Jurkat, Clone E6-1 (cell line): Measurements from ENCODE around the gene GLB1L3.
"Not testable (repeated sequence)": the region's sequence is repeated elsewhere in the genome, so short reads cannot be mapped to it uniquely, and the experiment has no call there.

ENCODE experiments used
- DNase-seq: peaks from one replicate; pipeline ENCODE4 v3.0.0-alpha.2; 2011; ENCODE audit warnings: low read depth, low spot score
- H3K4me3 ChIP-seq: 2 replicates; pipeline ENCODE4 v1.5.1; 2011; ENCODE audit warnings: mild to moderate bottlenecking, low read length, control low read depth, moderate library complexity

Gene GLB1L3

GRCh38 chr11:134291196-134291595, 15.0 kb downstream of the GLB1L3 start:
- H3K4me3 ChIP-seq = no peak overlapping the region
- no peak for DNase-seq

DNA sequence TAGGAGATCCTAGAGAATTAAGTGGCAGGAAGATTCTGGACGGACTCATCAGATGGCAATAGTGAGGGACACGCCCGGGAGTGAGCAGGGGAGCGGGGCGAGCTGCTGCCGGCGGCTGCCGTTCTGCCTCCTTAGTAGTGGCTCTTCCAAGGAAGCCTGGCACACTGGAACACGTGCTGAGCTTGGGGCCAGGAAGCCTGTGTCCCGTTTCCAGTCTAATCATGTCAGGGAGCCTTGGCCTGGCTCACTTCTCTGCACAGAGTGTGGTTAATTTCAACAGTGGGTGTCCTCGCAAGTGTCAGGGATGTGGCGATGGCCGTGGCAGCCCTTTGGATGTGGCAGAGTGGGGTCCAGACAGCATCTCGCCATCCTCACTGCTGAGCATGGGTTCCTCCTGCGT, 16.5 kb downstream of the GLB1L3 start:
- no peak overlapping the region for H3K4me3 ChIP-seq
- no peak for DNase-seq

- no peak overlapping the region for H3K4me3 ChIP-seq
- DNase-seq = no peak
These were observed 17.2 kb downstream of the GLB1L3 start for GRCh38 chr11:134293119-134294113.

DNA sequence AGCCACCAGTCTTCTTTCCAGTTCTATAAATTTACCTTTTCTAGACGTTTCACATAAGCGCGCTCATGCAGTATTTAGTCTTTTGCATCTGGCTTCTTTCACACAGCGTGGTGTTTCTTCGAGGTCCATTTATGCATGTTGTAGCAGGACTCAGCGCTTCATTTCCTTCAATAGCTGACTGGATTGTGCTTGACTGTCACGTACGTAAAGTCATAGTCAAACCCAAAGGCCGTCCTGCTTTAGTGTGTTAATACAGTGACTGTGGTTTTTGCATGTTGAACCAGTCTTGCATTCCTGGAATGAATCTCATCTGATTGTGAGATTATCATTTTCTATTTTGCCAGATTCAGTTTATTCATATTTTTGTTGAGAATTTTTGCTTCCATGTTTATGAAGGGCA, 18.5 kb downstream of the GLB1L3 start:
- no peak overlapping the region for H3K4me3 ChIP-seq
- DNase-seq = no peak

DNA sequence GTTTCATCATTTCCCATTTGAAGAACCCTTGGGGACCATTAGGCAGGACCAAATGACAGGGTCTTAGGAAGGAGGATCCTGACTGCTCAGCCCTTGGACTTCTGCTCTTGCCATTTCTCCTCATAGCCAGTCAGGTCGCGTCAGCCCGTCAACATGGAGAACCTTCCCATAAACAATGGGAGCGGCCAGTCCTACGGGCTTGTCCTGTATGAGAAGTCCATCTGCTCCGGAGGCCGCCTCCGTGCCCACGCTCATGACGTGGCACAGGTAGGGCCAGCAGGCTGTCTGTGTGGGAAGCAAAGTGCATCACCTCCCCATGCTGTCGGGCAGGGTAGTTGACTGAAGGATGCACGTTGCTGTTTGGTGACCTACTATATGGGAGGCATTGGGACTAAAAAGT, 36.0 kb downstream of the GLB1L3 start:
- DNase-seq = no peak
- no peak overlapping the region for H3K4me3 ChIP-seq

GRCh38 chr11:134312807-134313206, 36.6 kb downstream of the GLB1L3 start:
- DNase-seq = no peak
- H3K4me3 ChIP-seq = no peak overlapping the region

DNA sequence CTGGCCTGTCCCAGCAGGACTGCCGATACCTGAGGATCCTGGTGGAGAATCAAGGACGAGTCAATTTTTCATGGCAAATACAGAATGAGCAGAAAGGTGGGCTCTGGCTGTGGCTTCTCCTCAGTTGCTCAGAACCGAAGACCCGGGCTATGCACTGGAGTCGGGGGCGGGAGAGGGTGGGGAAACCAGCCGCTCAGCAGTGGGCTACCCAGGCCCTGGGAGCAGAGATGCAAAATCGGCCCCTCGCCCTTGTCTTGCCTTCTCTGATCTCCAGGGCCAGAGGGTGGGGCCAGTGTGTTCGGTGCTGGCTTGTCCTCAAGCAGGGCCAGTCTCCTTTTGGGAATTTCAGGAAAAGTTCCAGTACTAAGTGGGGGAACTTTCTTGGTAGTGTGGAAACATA, 37.2 kb downstream of the GLB1L3 start:
- H3K4me3 ChIP-seq = no peak overlapping the region

DNA sequence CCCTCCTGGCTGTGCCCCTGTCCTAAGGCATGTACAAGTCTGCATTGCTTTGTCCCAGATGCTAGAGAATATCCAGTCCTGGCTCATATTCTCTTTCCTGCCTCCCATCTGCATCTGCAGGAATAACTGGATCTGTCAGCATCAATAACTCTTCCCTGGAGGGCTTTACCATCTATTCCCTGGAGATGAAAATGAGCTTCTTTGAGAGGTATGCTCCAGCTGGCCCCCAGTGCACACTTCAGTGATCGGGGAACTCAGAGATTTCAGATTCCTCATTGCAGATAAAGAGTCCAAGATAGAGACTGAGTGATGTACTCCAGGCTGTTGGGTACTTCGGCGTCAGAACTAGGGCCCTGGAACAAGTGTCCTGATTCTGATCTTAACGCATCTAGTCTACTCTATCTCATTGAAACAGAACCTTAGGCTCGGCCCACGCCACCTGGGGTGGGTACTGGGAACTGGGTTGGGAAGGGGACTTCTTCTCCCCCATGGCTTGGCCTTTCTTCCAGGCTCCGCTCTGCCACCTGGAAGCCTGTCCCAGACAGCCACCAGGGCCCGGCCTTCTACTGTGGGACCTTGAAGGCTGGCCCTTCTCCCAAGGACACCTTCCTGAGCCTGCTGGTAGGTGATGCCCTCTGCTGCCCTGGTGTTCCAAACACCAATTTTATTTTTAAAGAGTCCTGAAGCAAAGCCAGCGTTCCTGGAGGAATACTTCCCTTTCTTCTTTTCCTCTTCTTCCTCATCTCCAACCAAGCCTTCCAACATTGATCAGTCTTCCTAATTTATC, 37.8 kb downstream of the GLB1L3 start:
- DNase-seq = no peak
- no peak overlapping the region for H3K4me3 ChIP-seq

More for the DNA sequence above, 37.2 kb downstream of the GLB1L3 start:
- no peak for DNase-seq

GRCh38 chr11:134317103-134317502, 40.9 kb downstream of the GLB1L3 start:
- H3K4me3 ChIP-seq = no peak overlapping the region

DNA sequence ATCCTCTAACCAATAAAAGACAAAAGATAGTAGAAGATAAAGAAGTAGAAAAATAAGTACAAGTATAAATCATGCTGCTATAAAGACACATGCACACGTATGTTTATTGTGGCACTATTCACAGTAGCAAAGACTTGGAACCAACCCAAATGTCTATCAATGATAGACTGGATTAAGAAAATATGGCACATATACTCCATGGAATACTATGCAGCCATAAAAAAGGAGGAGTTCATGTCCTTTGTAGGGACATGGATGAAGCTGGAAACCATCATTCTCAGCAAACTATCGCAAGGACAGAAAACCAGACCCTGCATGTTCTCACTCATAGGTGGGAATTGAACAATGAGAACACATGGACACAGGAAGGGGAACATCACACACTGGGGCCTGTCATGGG, 45.2 kb downstream of the GLB1L3 start:
- DNase-seq, H3K4me3 ChIP-seq: not testable (repeated sequence)

More at GRCh38 chr11:134317103-134317502, 40.9 kb downstream of the GLB1L3 start:
- DNase-seq = no peak

GRCh38 chr11:134322553-134322952, 46.4 kb downstream of the GLB1L3 start:
- no peak overlapping the region for H3K4me3 ChIP-seq
- DNase-seq = no peak

DNA sequence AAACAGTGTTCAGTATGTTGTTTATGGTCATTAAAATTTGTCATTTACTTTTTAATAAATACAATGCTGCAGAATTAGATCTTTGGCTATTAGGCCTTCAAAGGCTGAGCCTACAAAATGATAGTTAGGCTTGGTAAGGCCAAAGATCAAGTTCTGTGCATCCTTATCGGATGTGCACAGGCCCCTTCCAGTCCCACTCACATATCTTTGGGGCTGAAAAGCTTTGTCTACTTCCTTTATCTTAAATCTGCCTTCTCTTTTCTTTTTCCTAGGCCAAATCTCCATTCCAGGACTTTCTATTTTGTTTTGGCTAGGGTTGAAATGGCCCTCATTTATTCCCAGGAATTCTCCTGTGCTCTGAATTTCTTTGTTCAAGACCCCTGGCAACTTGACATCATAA, 52.3 kb downstream of the GLB1L3 start:
- no peak for DNase-seq
- no peak overlapping the region for H3K4me3 ChIP-seq

- DNase-seq = no peak
- no peak overlapping the region; the same call in 1 of the 2 replicates for H3K4me3 ChIP-seq
These were observed 54.6 kb downstream of the GLB1L3 start for GRCh38 chr11:134330611-134331353.

GRCh38 chr11:134331354-134332188, 55.4 kb downstream of the GLB1L3 start, which contains the start of gene GLB1L2:
GLB1L2 (plus strand) TSS chr11:134331988; CDS start chr11:134332062, 74 bp downstream.
- H3K4me3 ChIP-seq = peak within 1 kb of the TSS; percentile 57
- peak; percentile 55 for DNase-seq

GRCh38 chr11:134332189-134332631, 56.0 kb downstream of the GLB1L3 start:
- peak overlapping the region; percentile 57 for H3K4me3 ChIP-seq
- no peak for DNase-seq

- peak overlapping the region; percentile 57 for H3K4me3 ChIP-seq
- DNase-seq = no peak
These were observed 56.6 kb downstream of the GLB1L3 start for GRCh38 chr11:134332782-134333181.

GRCh38 chr11:134333312-134333711, 57.1 kb downstream of the GLB1L3 start:
- DNase-seq = no peak
- no peak overlapping the region for H3K4me3 ChIP-seq

DNA sequence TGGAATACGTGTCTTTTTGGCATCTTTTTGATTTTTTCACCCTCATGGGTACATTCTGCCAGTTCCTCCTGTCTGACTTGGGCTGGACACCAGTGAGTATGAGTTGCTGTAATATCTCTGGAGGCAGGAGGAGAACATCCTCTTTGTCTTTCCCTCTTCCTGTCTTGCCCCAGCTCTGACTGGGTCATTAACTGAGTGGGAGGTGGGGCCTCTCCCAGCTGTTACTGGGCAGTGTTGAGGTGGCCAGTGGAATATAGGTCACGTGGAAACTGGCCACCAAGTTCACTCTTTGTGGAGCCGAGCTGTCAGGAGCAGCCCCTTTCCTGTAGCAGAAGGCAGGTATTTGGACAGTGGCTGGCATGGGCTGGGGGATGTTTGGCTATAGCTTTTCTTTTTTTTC, 57.8 kb downstream of the GLB1L3 start:
- no peak overlapping the region for H3K4me3 ChIP-seq
- DNase-seq = no peak
